ENCODE measurements around the gene PSD4.

- TF ChIP-seq EZH2phosphoT487 (IDR thresholded peaks at IDR 0.05; ENCODE audit: borderline replicate concordance, low read length) (no peak), CTCF (conservative IDR thresholded peaks at IDR 0.05; ENCODE audit: low read depth, low read length) (no peak)
These were observed 47.4 kb downstream of the PSD4 start for GRCh38 chr2:113220970-113221708.

Data from PC-3 (cell line).